Measurements from ENCODE around the gene OSBPL2. TPM values are rescaled to one million over a fixed set of nuclear protein-coding genes. Genes with fewer than 3 reads are reported as not detected.

The OSBPL2 gene
- total and polyA plus RNA-seq, 11 donors, result 20.0 to 57.9 (median 38.3) TPM

GRCh38 chr20:62303340-62304226 lies 65.3 kb downstream of the OSBPL2 start:
- Histone ChIP-seq H3K27me3 (no peaks in the 10 kb centered on the region), H3K9me3 (no peaks in the 10 kb centered on the region), H3K36me3 (peaks cover 0 to 51% (median 47%) of the 10 kb centered on the region in 9 donors), H3K4me1 (peaks cover 9 to 43% (median 25%) of the 10 kb centered on the region in 12 donors), H3K4me3 (peak overlapping the region; percentile 59 to 96 (median 88)), H3K27ac (peak overlapping the region; percentile 79 to 100 (median 98))
- intact Hi-C loops (cut with DNase I), result loop anchor here (2.0 to 10.0 kb wide), 12 partner anchors 49 to 501 kb away; partner anchors contain the start of genes LAMA5 (in 1 of the 10), MRGBP (in 1 of the 10) and OGFR (in 1 of the 10)
- WGBS, 4 donors, result 3% methylated on average over 49 to 66 of the region's 66 CpGs
- no peak for ATAC-seq
- DNase-seq, result no peak
- TF ChIP-seq CTCF (IDR thresholded peaks at IDR 0.05) (no peak), POLR2A (IDR thresholded peaks at IDR 0.05) (no peak)

- peak overlapping the region; percentile 59 to 96 (median 88) for H3K4me3 ChIP-seq
- no peaks in the 10 kb centered on the region for H3K9me3 ChIP-seq
- DNase-seq, result no peak
- 71 to 81% (median 75%) methylated on average over 19 to 29 of the region's 29 CpGs for WGBS, 4 donors
- TF ChIP-seq POLR2A (IDR thresholded peaks at IDR 0.05) (no peak), CTCF (IDR thresholded peaks at IDR 0.05) (no peak)
- H3K27ac ChIP-seq, result peak overlapping the region in 9 of 12 donors; percentile 11 to 100 (median 99)
- H3K4me1 ChIP-seq, result peaks cover 9 to 43% (median 25%) of the 10 kb centered on the region in 12 donors
- no peak for ATAC-seq
- peaks cover 0 to 55% (median 52%) of the 10 kb centered on the region in 9 donors for H3K36me3 ChIP-seq
- intact Hi-C loops (cut with DNase I), result loop anchor here in 8 of 10 donors (5.0 to 10.0 kb wide), 11 partner anchors 48 to 500 kb away; partner anchors contain the start of genes LAMA5 (in 1 of the 8), MRGBP (in 1 of the 8) and OGFR (in 1 of the 8)
- no peaks in the 10 kb centered on the region for H3K27me3 ChIP-seq
Observed at GRCh38 chr20:62304331-62305148, 66.2 kb downstream of the OSBPL2 start.

GRCh38 chr20:62305149-62305764 lies 66.9 kb downstream of the OSBPL2 start:
- WGBS, 4 donors, result 74 to 77% (median 76%) methylated on average over 18 of the region's 18 CpGs
- Histone ChIP-seq H3K9me3 (no peaks in the 10 kb centered on the region), H3K27ac (peak overlapping the region in 3 of 12 donors; percentile 30 to 99 (median 99)), H3K27me3 (no peaks in the 10 kb centered on the region), H3K4me3 (peak overlapping the region in 1 of 12 donors; percentile 79), H3K4me1 (peaks cover 9 to 43% (median 25%) of the 10 kb centered on the region in 12 donors), H3K36me3 (peaks cover 0 to 63% (median 58%) of the 10 kb centered on the region in 9 donors)
- TF ChIP-seq POLR2A (IDR thresholded peaks at IDR 0.05), result no peak
- no peak for TF ChIP-seq CTCF (IDR thresholded peaks at IDR 0.05)
- intact Hi-C loops (cut with DNase I), result loop anchor here in 6 of 10 donors (5.0 to 10.0 kb wide), 5 partner anchors 47 to 500 kb away; partner anchors contain the start of genes MRGBP (in 1 of the 6) and OGFR (in 1 of the 6)
- DNase-seq (peak in 1 of 5 donors; percentile 64), ATAC-seq (no peak)
